ENCODE data around the gene TXNDC16.
"Not testable (repeated sequence)": the region's sequence is repeated elsewhere in the genome, so short reads cannot be mapped to it uniquely, and the experiment has no call there.

Gene TXNDC16, protein sequence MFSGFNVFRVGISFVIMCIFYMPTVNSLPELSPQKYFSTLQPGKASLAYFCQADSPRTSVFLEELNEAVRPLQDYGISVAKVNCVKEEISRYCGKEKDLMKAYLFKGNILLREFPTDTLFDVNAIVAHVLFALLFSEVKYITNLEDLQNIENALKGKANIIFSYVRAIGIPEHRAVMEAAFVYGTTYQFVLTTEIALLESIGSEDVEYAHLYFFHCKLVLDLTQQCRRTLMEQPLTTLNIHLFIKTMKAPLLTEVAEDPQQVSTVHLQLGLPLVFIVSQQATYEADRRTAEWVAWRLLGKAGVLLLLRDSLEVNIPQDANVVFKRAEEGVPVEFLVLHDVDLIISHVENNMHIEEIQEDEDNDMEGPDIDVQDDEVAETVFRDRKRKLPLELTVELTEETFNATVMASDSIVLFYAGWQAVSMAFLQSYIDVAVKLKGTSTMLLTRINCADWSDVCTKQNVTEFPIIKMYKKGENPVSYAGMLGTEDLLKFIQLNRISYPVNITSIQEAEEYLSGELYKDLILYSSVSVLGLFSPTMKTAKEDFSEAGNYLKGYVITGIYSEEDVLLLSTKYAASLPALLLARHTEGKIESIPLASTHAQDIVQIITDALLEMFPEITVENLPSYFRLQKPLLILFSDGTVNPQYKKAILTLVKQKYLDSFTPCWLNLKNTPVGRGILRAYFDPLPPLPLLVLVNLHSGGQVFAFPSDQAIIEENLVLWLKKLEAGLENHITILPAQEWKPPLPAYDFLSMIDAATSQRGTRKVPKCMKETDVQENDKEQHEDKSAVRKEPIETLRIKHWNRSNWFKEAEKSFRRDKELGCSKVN

GRCh38 chr14:52552063-52552988 lies at the start of gene TXNDC16, which contains the start of gene GPR137C:
TXNDC16 (minus strand) TSS chr14:52552505; CDS start chr14:52543557, 8,948 bp downstream.
GPR137C (plus strand) TSS chr14:52552836; CDS start chr14:52553148, 312 bp downstream.
- DNase-seq: peak; percentile 98

DNA sequence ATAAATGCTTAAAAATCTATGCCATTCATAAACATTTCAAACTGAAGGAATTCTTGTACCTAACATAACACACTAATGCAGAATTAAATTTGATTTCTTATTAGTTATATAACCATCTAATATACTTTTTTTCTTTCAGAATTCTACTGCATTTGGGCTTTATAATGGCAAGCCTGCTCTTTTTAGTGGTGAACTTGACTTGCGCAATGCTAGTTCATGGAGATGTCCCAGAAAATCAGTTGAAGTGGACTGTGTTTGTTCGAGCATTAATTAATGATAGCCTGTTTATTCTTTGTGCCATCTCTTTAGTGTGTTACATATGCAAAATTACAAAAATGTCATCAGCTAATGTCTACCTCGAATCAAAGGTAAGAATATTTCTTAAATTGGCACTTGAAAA lies 47.7 kb upstream of the TXNDC16 start:
- DNase-seq: no peak

DNA sequence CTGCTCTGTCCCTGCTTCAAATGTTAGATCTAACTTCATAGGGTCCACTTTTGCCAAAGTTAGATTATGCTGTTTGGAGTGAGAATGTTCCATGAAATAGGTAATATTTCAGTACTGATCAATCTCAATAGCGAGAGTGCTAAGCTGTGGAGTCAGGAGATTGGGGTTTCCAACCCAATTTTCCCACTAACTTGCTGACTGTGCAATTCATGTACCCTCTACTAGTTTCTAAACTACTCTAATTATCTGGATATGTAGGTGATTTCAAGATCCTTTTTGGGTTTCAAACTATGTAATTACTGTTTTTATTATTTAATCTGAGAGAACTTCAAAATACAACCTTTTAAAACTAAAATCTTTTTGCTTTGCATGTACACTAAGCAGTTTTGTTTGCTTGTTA lies 46.3 kb upstream of the TXNDC16 start:
- no peak for DNase-seq

DNA sequence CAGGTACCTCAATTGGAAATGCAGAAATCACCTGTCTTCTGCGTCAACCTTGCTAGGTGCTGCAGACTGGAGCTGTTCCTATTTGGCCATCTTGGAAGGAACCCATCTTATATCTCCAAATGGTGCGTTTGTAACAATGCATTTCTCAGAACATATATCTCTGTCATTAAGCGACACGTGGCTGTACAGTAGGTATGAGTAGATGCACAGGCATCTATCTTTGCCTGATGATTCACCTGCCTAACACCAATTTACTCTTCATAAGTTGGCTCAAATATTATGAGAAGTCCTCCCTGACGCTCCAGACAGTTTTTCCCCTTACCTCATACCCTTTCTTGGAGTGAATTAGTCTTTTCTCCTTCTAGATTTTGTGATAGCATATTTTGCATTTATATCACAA lies 44.6 kb upstream of the TXNDC16 start:
- no peak for DNase-seq

GRCh38 chr14:52596320-52596719 lies 44.0 kb upstream of the TXNDC16 start:
- no peak for DNase-seq

- no peak for DNase-seq
Observed at GRCh38 chr14:52590318-52590717, 38.0 kb upstream of the TXNDC16 start.

- DNase-seq: no peak
Observed at GRCh38 chr14:52589646-52590045, 37.3 kb upstream of the TXNDC16 start.

DNA sequence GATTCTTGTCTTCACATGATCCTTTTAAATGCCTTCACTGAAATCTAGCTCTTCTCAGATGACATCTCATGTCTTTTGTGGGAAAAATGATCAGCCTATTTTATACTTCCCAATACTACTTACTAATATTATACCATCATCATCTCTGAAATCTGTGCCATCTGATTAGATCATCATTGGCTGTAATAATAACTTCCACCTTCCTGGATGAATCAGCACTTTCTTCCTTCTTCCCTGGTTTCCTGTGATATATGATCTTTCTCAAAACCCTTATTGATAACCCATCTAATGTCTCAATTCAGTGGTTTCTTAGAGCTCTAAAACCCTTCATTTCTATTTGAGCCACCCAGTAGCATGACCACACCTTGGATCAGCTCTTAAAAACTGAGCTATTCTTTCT lies 31.2 kb upstream of the TXNDC16 start:
- DNase-seq: no peak

- DNase-seq: no peak
Observed at GRCh38 chr14:52575858-52576257, 23.6 kb upstream of the TXNDC16 start.

GRCh38 chr14:52568454-52568853 lies 16.1 kb upstream of the TXNDC16 start:
- not testable (repeated sequence) for DNase-seq

GRCh38 chr14:52563120-52563519 lies 10.8 kb upstream of the TXNDC16 start:
- DNase-seq: no peak

- no peak for DNase-seq
Observed at GRCh38 chr14:52558688-52559087, 6.4 kb upstream of the TXNDC16 start.

DNA sequence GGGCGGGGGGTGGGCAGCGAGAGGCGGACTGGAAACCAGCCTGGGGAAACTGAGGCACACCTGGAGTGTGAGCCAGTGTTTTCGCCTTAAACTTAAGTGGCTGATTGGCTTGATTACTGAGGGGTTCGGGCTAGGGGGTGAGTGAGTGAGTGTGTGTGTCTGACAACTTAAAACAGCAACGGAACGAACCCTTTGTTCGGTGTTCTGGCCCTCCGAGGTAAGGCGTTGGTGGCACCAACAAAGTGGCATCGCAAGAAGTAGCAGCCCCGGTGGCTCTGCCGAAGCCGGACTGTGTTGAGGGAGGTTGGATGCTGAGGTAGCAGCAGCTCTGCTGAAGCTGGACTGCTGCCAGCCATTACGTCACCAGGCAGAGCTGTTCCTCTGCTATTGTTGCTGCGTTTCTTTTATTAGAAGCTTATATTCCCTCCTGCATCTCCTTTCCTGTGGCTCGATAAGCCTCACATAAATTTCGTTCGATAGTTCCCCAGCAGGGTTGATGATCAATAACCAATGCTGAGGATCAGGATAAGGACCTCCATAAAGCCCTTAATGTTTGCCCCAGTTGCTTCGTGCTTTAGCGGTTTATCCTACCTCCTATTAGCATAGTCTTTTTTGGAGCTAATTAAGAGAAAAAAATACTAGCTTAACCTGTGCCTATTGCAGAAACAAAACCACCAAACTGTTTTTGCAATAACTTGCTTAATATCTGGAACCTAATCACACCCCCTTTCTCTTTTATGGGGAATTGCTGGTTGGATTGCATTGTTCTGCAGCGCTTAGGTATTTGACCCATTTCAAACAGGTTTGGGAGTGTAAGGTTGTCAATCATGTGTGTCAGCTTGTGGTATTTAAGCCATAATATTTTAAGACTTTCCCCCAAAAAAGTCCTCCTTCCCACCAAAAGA lies 1.6 kb upstream of the TXNDC16 start:
- peak; percentile 74 for DNase-seq

DNA sequence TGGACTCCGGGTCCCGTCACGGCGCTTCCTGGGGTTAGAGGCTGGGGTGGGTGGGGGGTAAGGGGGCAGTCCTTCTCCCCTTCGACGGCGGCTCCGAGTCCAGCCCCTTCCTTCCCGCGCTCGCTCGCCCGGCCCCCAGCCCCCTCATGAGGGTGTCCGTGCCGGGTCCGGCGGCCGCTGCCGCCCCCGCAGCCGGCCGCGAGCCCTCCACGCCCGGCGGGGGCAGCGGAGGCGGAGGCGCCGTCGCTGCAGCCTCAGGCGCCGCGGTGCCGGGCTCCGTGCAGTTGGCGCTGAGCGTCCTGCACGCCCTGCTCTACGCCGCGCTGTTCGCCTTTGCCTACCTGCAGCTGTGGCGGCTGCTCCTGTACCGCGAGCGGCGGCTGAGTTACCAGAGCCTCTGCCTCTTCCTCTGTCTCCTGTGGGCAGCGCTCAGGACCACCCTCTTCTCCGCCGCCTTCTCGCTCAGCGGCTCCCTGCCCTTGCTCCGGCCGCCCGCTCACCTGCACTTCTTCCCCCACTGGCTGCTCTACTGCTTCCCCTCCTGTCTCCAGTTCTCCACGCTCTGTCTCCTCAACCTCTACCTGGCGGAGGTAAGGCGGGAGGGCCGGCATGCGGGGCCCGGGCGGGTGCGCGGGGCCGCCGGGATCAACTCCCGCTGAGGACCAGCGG lies 831 bp upstream of the TXNDC16 start:
- peak; percentile 27 for DNase-seq

- DNase-seq: no peak
Observed at GRCh38 chr14:52551696-52552062, 626 bp downstream of the TXNDC16 start.

- no peak for DNase-seq
Observed at GRCh38 chr14:52551205-52551604, 1.1 kb downstream of the TXNDC16 start.

GRCh38 chr14:52550661-52551060 lies 1.6 kb downstream of the TXNDC16 start:
- DNase-seq: no peak

- DNase-seq: no peak
Observed at GRCh38 chr14:52547526-52547925, 4.8 kb downstream of the TXNDC16 start.

DNA sequence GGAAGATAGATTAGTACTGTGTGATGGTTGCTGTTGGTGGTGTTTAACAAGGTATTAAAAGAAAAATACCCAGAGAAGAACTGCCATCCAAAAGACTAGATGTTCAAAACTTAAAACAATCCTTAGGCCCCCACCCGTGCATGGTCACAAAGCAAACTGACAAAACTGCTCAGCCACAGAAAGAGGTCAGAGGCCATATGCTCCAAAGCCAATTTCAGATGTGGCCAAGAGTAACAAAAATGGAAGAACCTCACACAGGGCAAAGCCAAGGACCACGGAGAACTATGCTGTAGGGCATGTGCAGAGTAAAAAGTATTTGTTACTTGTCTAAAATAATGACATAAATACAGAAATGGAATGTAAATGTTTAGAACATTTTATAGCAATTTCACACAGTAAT lies 5.3 kb downstream of the TXNDC16 start:
- DNase-seq: no peak

- no peak for DNase-seq
Observed at GRCh38 chr14:52546318-52546670, 6.0 kb downstream of the TXNDC16 start.

DNA sequence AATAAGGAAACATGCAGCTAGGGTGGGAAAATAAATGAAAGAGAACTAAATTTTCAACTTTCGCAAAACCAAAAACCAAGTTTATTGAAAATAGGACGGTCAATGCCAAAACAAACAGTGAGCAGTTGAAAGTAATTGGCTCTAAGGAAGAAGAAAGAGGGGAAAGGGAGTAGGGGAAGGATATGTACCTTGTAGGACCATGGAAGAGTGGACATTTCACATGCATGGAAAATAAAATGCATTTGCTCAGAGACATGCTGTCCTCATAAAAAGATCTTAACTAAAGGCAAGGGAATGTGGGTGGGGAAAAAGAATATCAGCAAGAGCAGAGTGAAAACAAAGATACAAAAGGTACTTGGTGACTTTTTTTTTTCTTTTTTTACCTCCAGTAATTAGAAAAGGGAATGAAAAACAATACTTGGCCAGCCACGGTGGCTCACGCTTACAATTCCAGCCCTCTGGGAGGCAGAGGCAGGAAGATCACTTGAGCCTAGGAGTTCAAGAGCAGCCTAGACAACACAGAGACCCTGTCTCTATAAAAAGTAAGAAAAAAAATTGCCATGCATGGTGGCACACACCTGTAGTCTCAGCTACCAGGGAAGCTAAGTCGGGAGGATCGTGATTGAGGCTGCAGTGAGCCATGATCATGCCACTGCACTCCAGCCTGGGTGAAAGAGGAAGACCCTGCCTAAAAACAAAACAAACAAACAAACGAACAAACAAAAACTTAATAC lies 6.6 kb downstream of the TXNDC16 start:
- no peak for DNase-seq
